Dermis blood vessel endothelial cell (primary cell): ENCODE measurements around the gene CD55. TPM values are rescaled to one million over a fixed set of nuclear protein-coding genes. Genes with fewer than 3 reads are reported as not detected.
A peak's percentile ranks its signal among the peaks of the same experiment; 100 is the strongest.

Source experiments
- DNase-seq: peaks from one replicate; pipeline ENCODE4 v3.0.0; 2010
- total RNA-seq: library from RNA; depleted of rRNA; stranded (reverse); fragments of >200 nt; gene quantifications from 2 replicates; pipeline ENCODE4 v1.2.3, GENCODE V29; 2014

Gene CD55, protein sequence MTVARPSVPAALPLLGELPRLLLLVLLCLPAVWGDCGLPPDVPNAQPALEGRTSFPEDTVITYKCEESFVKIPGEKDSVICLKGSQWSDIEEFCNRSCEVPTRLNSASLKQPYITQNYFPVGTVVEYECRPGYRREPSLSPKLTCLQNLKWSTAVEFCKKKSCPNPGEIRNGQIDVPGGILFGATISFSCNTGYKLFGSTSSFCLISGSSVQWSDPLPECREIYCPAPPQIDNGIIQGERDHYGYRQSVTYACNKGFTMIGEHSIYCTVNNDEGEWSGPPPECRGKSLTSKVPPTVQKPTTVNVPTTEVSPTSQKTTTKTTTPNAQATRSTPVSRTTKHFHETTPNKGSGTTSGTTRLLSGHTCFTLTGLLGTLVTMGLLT
- 87.5 and 130 TPM in 2 replicates for total RNA-seq

DNA sequence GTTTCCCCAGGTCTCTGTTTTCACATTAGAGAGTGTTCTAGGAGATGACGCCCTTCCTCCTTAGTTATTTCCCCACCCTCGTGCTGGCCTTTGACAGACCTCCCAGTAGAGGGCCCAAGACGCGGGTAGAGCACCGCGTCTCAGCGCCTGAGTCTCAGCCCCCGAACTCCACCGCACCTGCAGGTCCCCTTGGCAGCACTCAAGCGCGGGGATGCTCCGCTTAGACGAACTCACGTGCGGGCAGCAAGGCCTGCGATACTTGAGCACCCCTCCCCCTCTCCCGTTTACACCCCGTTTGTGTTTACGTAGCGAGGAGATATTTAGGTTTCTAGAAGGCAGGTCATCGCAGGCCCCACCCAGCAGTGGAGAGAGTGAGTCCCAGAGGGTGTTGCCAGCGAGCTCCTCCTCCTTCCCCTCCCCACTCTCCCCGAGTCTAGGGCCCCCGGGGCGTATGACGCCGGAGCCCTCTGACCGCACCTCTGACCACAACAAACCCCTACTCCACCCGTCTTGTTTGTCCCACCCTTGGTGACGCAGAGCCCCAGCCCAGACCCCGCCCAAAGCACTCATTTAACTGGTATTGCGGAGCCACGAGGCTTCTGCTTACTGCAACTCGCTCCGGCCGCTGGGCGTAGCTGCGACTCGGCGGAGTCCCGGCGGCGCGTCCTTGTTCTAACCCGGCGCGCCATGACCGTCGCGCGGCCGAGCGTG is at the start of gene CD55:
CD55 (plus strand) TSS at position 600 of the 711 bp plus-strand sequence; CDS start at position 688, 88 bp downstream.
- peak; percentile 97 for DNase-seq

DNA sequence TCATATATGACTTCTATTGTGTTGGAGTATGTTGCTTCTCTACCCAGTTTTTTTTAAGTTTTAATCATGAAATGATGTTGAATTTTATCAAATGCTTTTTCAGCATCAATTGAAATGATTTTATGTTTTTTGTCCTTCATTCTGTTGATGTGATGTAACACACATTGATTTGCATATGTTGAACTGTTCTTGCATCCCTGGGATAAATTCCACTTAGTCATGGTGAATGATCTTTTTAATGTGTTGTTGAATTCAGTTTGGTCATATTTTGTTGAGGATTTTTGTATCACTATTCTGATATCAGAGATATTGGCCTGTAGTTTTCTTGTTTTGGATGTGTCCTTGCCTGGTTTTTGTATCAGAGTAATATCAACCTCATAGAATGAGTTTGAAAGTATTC is 46.6 kb upstream of the CD55 start:
- DNase-seq, result no peak

DNA sequence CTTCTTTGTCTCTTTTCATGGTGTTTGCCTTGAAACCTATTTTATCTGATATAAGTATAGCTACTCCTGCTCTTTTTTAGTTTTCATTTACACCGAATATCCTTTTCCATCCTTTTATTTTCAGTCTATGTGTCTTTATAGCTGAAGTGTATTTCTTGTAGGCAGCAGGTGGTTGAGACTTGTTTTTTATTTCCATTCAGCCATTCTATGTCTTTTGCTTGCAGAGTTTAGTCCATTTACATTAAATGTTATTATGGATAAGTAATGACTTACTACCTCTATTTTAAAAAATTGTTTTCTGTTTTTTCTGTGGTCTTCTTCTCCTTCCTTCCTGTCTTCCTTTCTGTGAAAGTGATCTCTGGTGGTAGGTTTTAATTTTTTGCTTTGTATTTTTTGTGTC is 45.0 kb upstream of the CD55 start:
- no peak for DNase-seq

DNA sequence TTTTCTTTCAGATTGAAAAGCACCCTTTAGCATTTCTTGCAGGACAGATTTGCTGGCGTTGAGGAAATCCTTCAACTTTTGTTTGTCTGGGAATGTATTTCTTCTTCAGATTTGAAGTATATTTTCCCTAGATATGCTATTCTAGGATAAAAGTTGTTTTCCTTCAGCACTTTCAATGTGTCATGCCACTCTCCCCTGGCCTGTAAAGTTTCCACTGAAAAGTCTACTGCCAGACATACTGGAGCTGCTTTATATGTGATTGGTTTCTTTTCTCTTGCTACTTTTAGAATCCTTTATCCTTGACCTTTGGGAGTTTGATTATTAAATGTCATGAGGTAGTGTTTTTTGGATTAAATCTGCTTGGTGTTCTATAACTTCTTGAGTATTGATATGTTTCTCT is 44.2 kb upstream of the CD55 start:
- peak; percentile 31 for DNase-seq

DNA sequence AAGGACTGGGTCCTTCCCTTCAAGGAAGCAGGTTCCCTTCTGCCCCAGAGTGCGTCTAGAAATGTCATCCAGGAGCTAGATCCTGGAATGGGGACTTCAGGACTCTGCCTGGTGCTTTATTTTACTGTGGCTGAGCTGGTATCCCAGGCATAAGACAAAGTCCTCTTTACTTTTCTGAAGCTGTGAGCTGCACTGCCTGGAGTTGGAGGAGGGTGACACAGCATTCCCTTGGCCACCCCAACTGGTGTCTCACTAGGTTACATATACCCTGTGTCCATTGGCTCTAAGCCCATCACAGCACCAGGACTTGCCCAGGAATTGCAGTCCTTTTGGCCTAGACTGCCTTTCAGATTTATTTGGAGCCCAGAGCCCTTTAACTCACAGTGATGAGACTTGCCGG is 41.8 kb upstream of the CD55 start:
- no peak for DNase-seq

DNA sequence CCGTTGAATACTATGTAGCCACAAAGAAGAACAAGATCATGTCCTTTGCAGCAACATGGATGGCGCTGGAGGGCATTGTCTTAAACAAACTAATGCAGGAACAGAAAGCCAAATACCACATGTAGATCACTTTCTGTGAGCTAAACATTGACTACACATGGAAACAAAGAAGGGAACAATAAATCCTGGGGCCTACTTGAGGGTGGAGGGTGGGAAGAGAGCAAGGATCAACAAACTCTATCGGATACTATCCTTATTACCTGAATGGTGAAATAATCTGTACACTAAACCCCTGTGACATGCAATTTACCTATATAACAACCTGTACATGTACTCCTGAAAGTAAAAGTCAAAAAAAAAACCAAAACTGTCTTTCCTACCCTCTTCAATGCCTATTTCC is 40.8 kb upstream of the CD55 start:
- DNase-seq, result no peak

DNA sequence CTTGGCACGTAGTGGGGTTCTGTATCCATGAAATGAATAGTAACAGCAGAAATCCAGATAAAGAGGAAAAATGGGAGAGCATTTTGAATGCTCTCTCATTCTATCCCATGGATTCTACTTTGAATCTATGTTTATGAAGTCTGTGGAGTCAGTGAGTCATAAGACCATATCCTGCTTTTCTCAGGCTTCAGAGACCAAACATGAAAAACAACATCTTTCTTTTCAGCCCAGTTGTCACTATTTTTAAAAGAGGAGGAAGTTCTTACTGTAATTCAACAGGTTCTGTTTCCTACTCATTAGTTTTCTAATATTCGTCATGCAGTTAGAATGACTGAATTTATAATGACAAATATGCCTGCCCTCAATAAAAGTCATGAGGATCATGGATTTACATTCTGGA is 39.4 kb upstream of the CD55 start:
- peak; percentile 94 for DNase-seq

DNA sequence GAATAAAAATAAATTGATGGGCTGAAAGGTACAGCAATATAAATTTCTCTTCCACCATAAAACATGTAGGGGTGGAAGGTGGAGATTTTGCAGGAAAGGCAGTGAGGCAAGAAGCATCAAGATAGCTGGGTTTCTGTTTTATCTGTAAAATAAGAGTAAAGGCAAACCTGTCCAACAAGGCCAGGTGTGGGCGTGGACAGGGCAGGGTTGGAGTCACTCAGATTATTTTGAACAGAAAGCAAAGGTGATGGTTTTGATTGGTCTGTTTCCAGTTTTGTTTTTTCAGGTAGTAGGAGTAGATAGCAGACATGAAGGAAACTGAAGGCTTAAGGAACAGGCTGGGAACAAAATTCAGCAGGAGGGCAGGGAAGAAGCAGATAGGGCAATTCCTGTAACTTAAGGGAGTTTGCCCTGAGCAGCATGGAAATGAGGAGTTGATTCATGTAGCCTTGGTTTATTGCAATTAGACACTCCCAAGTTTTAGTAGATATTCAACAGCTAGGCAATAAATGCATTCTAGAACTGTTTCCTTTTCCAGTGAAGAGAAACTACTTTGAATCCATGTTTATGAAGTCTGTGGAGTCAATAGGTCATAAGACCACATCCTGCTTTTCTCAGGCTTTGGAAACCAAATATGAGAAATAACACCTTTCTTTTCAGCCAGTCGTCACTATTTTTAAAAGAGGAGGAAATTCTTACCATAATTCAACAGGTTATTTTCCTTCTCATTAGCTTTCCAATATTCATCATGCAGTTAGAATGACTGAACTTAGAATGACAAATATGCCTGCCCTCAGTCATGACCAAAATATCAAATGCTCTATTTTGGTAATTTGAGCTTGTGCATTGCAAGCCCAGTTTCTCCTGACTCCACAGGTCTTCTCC is 38.7 kb upstream of the CD55 start:
- DNase-seq, result peak; percentile 93

DNA sequence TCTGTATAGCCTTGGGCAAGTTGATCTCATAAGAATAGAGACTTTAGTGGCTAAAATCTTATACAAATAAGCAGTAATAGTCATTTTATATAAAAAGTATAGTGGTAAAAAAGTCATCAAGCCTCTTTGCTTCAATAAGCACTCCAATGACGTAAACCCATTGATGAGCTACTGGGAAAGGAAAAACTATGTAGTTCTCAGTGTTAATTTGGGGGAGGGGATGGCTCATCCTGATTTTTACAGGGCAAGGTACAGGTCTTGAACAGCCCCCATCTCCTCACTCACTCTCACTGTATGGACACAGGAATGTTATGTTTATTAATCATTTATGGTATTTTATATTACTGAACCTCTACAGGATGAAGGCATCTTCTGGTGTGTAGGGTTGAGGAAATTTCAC is 38.1 kb upstream of the CD55 start:
- peak; percentile 70 for DNase-seq

DNA sequence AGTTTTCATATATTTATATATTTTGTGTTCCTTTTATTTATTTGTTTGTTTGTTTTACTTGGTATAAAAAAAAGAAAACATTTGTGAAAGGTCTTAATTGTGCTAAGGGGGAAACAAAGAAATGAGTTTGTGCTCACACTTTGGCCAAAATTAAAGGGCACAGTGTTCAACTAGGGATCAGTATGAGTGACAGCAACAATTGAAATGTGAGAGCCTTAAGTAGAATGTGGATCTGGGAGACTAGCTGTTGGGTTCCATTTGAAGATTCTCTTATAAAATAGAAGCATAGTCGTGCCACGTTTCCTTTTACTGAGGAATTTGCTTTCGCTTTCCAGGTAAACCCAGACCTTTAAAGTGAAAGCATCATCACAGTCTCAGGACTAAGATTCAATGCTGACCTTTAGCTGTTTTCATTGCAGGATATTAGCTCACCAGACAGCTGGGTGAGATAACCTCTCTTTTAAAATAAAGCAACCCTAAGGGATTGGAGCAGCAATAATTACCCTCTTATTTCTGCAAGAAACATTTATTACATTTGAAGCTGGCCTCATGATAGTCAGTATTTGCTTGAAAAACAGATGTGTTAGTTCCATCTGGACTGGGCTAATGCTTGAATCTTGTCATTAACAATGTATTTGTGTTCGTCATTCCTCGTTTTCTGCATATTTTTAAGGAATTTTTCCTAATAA is 37.1 kb upstream of the CD55 start:
- DNase-seq, result peak; percentile 67

DNA sequence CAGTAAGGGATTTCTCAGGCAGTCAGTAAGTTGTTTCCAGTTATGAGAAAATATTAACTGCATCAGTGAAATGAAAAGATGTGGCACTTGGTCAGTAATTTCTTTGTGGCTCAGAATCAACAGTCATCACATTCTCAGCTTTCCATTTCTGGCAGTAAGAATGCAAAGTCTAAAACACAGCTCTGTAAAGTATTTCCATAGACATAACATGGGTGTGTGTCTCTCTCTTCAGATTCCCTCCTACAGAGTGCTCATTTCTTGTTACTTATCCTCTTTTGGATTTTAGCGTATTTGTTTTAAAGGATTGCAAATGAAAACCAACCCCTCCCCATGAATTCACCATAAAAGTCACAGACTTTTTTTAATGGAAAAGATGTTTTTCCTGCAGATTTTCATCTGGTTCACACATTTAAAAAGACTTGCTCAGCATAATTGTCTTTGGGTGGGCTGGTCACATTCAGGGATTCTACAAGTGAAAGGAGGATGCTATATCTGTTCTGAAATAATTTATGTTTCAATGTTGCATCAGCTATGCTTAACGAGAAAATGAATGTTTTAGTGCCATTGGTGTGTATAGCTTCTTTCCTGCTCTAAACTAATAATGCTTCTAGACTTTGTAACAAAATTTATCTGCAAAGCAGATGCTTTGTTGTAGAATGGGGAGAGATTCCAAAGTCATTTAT is 34.6 kb upstream of the CD55 start:
- no peak for DNase-seq

DNA sequence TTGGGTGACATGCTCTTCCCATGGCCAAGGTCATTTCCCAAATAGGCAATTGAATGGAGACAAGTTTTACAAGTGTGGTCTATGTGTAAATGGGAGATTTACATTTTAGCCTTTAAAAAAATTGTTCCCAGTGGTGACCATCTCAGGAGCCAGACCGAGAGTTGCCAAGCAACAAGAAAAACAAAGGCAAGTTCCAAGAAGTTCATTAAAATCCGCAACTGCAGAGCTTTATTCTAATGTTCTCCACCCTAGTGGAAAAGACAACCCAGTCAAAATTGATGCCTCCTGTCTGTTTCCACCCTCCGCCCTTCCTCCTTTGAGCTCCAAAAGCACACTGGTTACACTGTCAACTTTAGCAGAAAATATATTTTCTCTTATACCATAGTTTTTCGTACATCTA is 33.2 kb upstream of the CD55 start:
- no peak for DNase-seq

DNA sequence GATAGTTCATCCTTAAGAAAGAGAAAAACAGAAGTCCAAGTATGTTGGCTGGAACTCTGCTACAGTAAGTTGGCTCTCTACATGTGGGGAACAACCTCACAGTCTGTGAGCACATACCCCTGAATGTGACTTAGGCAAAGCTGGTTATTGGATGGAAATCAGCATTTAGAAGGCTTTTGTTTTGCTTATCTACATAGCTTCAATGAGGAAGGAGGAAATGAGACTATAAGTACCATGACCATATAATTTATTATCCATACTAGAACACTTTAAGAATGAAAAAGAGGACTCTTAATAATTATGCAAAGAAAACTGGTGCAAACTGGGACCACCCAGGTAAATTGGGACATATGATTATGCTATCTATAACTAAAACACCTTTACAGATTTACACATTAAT is 31.7 kb upstream of the CD55 start:
- DNase-seq, result no peak

DNA sequence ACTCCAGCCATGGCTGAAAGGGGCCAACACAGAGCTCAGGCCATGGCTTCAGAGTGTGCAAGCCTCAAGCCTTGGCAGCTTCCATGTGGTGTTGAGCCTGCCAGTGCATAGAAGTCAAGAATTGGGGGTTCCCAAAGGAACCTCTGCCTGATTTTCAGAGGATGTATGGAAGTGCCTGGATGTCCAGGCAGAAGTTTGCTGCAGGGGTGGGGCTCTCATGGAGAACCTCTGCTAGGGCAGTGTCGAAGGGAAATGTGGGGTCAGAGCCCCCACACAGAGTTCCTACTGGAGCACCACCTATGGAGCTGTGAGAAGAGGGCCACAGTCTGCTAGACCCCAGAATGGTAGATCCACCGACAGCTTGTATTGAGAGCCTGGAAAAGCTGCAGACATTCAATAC is 29.8 kb upstream of the CD55 start:
- no peak for DNase-seq

DNA sequence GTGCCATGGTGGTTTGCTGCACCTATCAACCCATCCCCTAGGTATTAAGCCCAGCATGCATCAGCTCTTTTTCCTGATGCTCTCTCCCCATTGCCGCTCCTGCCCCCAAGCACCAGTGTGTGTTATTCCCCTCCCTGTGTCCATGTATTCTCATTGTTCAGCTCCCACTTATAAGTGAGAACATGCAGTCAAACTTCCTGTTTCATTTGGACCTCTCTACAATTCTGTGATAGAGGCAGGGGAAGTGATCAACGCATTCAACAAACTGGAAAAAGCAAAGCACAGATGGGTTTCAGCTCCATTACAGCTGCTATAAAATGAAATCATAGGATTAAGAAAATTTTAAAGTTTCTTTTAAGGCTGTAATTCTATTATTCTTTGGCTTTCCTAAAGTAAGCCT is 23.3 kb upstream of the CD55 start:
- DNase-seq, result peak; percentile 70

DNA sequence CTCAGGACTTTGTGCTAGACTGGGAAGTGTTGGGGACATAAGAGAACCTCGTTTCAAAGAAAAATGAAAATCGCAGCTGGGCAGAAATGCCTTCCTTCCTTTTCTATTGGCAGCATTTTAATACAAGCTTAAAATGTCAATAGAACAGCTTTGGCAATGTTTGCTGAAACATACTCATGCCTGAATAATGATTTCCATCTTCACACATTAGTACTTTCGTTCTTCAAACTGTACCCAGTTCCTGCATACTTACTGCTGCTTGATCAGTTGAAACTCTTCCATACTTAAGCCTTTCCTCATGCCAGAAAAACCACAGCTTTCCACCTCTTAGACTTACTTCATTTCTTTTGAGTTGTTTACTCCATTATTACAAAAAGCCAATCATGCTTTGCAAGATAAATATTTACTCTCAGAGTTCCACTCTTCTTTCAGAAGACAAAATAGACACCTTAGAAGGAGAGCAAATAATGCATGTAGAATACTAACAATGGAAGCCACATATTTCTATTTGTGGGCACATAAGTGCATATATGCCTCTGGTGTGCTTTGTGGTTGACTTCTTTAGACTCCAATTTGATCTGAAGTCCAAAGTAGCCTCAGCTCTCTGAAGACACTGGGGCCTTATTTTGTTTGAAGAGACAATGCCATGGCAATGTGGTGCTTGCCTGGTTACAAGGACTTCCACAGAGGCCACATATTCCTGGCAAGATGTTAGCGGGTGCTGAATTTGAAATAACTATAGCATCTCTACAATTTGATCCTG is 22.7 kb upstream of the CD55 start:
- peak; percentile 38 for DNase-seq

DNA sequence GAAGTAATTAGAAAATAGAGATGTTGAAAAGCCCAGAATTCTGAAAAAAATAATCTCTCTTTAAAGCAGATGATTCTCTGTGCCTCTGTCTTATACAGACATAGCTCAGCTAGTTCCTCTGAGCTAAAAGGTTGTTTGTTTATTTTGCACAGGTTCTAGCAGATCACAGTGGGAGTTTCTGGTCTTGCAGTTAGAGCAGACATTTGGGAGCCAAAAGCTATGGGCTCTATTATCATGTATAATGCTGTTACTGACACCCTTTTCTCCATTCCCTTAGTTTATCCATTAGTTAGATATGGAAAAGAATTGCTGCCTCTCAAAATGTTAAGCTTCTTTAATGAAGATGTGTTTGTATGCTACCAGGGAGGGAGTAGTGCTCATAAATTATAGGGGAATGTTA is 20.5 kb upstream of the CD55 start:
- no peak for DNase-seq

DNA sequence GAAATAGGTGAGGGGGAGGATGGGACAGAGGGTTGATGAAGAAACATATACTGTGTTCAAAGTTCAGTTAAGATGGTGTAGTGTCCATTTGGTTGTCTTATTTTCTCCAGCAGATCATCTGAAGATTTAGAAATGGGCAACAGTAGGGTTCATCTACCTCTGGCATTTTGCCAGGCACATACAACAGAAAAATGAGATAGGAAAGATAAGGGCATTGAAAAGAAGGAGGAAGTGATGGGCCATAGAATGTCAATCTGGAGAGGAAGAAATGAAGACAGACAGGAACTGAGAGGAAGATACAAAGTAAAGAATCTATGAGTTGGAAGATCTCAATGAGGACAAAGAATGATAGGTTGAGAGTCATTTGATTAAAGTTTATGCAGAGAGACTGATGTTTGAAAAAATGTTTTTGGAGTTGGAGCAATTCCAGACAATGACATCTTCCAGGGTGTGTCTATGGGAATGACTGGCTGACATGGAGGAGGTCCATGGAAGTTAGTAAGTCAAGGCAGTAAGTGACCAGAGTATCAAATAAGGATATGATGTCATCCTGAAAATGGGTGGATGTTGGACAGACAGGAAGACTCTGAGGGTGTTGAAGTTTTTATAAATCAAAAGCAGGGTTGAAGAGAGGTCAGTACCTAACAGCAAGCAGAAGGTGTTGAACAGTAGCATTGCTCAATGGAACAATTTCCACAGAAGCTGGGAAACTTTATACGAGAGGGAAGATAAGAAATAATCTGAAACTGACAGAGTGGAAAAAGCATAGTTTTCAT is 18.7 kb upstream of the CD55 start:
- peak; percentile 57 for DNase-seq

DNA sequence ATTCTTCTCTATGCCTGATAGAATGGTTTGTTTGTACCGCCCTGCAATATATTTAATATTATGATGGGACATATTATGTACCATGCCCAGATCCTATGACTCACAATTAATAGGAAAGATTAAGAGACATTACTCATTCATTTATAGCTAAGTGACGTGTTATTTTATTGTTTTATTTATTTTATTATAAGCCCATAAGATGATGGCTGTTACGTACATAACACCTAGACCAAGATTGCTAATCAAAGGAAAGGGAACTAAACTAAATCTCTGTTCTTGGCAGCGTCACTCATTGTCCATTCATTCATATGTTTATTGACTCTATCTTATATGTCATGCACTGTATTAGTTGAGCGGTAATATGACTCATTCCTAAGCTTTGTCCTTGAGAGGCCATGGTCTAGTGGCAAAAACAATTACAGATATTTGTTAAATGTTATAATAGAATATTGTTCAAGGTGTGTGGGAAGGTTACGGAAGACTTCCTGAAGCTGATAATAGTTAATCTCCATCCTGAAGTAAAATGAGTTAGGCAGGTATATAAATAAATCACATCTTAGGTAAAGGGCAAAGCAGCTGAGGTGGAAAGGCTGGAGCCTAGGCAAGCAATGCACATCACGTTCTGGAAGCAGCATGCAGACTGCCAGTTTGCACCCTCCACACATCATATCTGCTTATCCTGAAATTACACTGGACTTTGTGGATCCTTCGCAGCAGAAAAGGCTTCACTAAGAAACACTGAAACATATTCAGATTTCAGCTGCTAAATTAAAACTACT is 16.6 kb upstream of the CD55 start:
- peak; percentile 93 for DNase-seq

DNA sequence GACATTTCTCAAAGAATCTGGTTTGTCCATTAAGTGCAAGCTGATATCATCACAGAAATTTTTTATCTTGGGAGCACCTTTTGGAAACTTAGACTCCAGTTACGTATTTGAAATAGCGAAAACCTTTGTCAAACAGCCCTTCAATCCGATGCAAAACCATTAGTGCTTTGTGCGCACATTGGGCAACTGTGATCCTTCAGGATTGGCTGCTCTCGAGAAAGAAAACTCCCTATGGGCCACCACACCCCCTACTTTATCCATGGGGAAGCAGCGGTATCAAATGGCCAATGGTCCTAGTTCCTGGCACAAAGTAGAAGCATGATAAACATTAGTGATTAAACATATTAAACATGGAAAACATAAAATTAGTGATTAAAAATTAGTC is 16.0 kb upstream of the CD55 start:
- no peak for DNase-seq
